GM19452 (cell line): ENCODE results near the gene DENND2D.

Experiments used
- ATAC-seq: cut with Tn5 transposase; IDR thresholded peaks from one replicate; pipeline ENCODE4 v1.9.1; 2021; ENCODE audit not compliant: unreplicated experiment

Gene DENND2D

DNA sequence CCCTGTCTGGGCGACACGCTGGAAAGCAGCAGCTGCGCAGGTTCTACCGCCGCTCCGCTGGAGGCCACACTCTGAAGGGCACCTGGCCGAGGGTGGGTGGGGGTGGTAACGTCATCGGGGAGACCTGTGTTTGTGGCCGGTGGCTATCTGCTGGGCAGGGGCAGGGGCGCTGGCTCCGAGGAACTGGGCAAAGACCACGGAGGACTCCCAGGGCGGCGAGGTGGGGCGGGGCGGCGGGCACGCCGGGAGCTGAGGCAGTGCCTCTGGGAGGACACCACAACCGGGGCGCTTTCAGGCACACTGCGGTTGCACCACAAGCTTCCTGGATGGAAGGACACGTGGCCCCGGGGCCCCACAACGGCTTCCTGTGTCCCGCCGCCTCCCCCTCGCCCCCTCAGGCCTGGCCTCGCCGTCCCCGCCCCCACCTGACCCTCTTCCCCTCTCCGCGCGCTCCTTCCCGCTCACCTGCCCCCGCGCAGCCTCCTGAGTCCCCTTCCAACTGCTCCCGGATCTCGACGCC is 3.3 kb upstream of the DENND2D start:
- ATAC-seq: peak; percentile 41

DNA sequence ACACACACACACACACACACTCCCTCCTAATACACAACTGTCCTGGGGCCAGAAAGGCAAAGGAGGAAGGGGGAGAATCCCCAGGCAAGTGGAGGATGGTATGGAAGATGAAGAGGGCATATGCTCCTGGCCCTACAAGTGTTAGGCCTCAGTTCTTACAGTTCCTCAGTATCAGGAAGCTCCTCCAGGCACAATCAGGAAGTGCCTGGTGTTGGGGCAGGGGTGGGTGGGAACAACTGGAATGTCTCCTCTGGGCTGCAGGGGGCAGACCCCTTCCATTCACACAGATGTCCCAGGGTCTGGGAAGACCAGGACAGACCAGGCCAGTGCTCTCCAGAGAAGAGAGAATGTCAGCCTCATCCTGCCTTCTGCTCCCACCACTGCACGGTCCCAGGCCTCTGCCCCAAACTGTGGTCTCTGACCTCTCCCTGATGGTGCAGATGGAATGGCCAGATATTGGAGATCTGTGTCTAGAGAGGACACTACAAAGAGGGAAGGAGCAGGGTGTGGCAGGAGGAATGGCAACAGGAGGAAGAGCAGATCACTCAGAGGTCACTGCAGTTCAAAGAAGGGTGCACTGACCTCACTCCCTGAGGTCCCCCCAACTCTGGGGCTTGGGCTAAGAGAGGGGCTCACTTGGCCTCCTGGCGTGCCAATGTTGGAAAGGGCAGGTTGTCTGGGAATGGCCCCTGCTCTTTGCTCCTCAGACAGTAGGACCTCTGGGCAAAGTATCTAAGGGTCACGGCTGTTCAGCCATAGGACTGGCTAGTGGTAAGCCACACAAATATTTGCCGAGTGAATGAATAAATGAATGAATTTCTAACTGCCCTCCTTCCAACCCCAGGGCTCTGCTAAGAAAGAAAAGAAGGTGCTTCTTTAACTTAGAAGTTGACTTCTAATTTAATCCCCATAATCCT is 2.5 kb upstream of the DENND2D start:
- ATAC-seq: peak; percentile 9

DNA sequence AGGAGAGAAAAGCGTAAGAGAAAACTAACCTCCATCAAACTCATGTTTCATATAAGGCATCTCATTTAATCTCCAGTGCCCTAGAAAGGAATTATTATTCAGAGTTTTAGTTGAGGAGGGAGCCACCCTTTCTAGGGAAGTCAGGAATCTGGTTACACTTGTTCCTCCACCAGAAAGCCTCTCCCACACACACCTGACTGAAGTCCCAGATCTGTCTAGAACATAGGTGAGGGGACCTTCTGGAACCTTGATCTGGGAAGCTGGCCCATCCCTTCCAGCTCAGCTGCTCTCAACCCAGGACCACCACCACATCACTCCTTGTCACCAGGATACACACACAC is 1.9 kb upstream of the DENND2D start:
- ATAC-seq: no peak

DNA sequence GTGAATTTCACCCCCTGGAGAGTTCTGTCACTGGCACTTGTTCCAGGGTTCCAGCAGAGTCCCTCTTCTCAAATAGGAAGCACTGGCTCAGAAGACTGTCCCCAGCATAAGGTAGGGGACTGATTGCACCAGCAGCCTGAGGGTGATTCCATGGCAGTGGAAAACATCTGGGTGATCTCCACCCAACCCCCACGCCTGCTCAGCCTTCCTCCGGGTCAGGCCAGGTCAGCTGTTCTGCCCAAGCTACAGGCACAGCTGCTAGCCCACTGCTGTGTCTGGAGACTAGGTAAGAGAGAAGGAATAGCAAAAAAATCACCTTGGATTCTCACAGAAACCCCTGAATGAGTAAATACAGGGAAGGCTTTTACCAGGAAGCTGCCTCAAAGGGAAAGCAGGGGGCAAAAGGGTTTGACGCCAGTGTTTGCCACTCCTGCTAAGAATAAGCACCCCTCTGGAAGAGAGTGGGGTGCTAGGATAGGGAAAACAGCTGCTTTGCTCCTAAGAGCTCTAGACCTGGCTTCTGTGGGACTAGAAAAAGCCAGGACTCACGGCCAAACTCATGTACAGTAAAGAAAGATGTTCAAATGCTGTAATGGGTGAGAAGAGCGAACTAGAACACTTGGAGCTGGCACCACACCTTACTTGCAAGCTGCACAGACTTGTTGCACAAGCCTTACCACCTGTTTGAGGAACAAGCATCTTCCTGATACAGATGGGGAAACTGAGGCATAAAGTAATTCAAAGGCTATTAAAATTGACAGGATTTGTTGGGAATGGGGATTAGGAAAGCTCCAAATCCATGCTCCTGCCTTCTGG is 1.0 kb upstream of the DENND2D start:
- ATAC-seq: no peak

DNA sequence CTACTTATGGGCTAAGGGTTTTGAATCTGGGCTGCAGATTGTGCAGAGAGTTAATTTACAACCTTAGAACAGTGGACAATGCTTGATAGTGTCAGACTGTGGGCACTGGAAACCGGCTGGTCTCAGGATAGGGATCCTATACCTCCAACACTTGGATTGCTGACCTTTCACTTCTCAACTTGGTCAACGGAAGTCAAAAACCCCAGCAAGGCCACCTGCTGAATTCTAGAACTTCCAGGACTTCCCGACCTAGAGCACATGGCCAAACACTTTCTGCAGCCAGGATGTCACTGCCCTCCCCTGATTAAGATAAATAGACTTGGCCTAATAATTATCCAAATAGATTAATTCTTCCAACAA is 336 bp upstream of the DENND2D start:
- no peak for ATAC-seq

DNA sequence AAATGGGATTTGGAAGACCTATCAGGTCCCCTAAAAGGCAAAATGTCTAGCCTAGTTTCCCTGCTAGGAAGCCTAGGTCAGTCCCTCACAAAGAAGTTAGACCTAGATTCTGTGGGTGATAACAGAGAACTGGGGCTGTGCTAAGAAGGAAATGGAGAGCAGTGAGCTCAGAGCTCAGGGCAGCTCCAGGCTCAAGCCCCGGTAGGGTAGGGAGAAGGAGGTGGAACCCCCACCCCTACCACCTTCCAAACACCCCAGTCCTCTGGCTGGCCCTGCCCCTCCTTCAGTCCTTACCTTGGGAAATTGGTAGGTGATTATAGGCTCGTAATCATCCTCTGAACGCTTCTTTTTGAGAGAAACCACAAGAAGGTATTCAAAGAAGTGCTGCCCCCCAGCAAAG is 1.1 kb downstream of the DENND2D start:
- no peak for ATAC-seq

DNA sequence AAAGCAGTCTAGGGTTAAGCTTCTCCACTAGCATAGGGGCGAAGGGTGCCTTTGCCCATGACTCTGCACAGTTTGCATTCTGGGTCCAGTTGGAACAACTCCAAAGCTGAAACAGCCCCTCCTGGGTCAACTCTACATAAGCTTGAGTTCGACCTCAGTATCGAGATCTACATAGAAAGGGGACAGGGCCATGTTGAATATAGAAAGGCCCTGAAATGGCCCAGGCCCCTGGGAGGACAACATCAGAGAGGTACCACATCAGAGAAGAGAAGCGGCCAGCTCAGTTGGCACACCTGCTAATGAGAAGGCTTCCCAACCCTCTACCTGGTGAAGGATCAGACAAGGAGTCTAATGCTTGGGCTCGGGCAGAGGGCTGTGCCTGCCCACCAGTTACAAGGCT is 1.6 kb downstream of the DENND2D start:
- no peak for ATAC-seq

DNA sequence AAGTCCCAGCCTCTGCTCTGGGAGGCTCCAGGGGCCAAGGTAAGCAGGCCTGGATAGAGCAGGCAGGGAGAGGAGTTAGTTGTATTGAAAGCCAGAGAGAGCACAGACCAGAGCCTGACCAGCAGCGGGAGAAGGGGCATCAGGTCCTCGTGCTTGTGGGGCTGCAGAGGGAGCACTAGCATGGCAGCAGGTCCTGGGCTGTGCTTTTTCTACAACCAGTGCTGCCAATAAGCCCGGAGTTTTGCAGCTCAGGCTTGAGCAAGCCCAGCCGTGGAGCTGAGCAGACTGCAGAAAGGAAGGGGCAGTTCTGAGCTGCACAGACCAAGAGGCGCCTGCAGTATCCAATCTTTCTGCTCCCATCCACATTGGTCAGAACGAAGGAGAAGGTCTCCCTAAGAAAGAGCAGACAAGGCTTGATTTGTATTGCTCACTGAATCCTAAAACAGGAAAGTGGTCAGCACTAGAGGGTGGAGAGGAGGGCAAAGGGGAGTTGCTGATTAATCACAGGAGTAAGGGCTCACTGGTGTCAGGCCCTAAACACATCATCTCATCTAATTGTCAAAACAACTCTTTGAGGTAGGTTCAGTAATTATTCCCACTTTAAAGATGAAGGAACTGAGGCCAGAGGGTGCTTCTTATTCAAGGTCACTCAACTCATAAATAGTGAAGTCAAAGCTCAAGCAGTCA is 2.7 kb downstream of the DENND2D start:
- no peak for ATAC-seq

DNA sequence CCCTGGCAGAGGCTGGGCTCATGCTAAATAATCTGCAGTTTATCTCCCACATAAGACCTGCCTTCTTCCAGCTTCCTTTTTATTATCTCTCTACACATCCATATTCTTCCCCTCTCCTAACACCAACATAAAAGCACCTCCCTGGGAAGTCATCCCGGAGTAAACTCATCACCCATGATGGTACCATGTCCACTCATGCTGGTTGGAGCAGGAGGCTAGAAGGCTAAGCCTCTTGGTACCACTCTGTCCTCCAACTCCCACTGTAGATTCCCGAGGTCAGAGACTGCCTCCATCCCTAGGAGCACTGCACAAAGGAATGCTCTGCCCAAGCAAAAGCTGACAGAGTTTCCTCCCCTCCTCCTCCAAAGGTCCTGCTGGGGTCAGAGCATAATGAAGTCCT is 4.2 kb downstream of the DENND2D start:
- ATAC-seq: no peak

DNA sequence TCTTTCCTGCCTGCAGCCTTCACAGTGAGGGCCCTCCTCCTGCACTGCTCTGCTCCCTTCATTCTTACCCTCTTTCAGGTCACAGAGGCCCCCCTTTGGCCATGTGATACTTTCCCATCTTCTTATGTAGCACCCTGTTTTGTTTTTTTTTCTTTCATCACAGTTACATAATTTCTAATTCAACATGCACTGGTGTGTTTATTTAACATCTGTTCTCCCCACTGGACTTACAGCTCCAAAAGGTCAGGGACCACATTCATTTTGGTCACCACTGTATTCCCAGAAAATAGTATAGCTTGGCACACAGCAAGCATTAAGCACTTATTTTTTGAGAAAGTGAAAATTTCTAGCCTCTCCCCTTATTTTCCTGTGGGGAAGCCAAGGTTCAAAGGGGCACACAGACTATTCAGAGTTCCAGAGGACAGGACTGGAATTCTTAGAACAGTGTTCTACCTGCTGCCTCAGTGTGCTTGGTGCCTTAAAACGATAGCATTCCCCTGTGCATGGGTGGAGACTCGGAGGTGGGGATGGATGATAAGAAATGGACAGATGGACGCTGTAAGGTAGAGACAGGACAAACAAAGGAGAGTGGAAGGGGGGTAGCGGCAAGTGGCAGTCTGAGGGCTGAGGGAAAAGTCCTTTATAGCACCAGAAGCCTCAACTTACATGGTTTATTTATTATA is 5.3 kb downstream of the DENND2D start:
- ATAC-seq: no peak

DNA sequence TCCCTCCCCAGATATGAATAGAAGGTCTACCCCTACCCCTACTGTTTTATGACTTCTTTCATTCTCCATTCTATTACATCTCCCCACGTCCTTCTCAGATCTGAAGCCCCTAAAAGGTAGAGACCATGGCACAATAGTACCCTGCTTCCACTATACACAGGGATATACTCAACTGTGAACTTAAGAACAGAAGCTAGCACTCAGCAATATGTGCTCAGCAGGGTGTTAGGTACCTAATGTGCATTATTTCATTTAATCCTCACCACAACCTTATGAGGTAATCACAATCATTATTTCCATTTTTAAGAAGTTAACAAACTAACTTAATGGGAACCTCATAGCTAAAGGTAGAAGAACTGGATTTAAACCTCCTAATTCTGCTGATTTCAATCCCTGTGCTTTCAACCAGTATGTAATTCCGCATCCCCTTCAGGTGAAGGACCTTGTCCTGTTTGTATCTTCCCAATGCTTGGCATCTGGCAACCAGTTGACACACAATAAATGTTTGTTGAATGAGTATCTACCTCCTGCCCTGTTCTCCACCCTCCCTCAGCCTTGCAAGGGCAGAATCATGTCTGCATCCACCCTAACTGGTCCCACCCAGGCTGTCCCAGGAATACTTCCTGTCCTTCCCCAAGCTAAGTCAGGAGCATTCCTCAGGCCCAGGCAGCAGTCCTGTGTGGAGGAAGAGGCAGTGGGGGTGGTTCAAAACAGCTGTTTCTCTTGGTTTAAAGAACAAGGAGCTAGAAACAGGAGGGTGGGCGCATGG is 6.5 kb downstream of the DENND2D start:
- no peak for ATAC-seq

DNA sequence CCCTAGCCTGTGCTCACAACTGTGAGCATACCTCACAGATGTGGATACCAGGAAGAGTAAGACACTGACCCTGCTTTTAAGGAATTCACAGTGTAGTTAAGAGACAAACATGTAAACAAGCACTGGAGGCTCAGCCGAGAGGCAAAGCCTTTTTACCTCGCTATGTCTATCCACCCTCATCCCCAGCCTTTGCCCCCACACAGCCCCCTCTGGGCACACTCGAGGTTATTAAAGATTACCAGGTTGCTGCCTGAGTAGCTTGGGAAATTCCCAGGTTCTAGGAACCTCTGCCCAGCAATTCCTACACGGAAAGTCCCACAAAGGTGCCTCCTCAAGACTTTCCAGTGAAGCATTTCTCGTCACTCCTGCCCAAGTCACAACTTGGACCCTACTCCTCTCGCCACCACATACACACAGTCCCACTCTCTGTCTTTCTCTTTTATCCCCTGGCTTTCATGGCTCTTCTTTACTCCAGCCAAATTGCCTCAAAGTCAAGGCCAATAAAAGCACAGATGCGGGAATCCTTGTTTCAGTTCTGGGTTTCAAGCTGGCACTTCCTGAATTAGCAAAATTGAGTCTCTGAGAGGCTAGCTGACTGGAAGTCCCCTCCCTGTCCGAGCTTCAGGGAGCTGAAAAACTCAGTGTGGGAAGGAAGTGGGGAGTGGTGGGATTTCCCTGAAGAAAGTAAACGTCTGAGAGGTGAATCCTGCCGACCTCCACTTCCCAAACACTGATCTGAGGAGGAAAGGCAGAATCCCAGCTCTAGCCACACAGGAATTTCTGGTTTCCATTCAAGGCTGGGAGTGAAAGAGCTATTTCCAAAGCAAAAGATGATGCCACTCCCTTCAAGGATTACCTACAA is 7.6 kb downstream of the DENND2D start:
- ATAC-seq: no peak

DNA sequence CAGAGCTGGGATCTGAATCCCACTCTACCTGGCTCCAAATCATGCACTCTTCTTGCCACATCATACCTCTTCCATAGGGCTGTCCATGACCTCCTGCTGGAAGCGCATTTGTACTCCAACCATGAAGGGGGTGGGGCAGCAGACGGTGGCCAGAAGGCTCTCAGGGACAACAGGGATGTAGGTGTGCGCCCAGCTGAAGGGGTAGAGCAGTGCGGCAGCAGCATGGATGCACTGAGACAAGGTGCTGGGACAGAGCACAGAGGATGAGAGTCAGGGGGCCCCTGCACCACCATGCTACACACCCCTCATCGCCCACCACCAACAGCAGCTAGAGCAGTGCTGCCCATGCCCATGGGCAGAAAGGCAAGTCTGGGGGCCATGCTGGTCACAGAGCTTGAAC is 8.4 kb downstream of the DENND2D start:
- ATAC-seq: no peak

DNA sequence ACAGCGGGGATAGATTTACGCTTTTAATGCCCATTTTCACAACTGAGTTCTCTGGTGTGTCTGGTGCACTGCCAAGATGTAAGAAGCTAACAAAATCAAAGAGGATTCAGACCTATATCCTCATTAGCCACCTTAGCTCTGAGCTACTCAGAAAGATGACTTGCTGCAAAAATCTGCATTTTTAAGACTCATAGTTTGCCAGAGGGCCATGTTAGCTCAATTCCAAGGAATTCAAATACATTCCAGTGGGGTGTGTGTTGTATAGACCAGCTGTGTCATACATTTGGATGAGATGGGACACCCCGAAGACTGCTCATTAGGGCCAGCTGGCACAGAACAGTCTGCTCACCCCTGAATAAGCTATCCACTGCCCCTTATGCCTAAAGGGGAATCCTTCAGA is 8.9 kb downstream of the DENND2D start:
- no peak for ATAC-seq

DNA sequence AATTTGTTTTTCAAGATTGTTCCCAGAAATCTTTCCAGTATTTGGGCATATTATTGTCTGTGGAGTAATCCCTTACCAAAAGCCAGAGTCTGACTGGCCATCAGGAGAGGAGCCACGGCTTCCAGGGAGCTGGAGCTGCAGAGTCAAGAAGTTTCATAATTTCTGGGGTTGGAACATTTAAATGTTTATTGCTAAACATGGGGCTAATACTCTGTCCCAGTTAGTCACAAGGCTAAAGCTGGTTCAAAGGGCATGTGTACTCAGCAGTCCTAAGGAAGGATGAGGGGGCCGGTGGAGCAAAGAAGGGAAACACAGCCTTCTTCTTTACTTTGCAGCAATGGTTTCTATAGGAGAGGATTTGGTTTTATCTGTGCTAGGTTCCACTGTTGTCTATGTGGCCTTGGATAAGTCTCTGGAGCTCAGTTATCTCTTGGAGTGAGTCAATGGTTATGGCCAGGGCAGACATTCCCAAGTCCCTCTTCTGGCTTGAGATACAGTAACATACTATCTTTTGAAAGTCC is 9.5 kb downstream of the DENND2D start:
- no peak for ATAC-seq

DNA sequence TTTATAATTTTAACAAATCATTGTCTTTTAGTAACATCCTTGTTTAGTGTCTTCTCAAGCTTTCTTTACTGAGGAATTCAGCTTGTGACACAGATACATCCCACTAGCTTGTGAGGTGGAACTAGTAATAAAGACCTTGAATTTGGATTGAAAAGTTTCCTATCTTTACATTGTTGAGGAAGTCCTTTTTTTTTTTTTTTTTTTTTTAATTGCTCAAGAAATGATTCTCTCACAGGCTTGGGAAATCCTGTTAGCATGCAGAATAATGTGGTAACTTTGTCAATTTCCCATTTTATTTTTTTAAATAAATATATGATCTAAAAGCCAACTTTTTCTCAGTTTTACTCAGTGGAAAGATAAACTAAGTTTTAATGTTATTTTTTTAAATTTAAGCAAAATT is 15.8 kb downstream of the DENND2D start:
- no peak for ATAC-seq

DNA sequence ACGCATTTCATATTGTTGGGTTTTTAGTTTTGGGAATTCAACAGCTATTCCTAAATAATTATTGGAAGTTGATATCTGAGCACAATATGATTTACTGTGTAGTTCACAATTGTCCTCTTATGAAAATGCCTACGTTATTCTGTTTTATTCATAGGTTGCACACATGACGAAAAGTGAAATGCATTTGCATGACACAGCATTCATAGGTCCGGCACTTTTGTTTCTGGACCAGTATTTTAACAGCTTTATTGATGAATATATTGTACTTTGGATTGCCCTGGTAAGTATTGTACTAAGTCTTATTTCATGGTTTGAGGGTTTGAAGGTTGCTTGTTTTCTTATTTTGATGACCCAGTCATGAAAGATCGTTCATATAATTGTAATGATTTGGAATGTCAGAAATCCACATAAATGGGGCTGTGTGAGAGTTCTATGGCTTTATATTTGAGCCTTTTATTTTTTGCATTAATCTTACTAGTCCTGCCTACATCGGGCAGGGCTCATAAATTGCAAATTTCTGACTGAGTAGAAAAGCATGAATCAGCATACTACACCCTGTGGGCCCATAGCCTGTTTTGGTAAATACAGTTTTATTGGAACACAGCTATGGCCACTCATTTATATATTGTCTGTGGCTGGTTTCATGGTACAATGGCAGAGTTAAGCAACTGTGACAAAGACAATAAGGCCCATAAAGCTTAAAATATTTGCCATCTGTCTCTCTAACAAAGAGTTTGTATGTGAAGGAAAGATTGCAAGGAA is 17.0 kb downstream of the DENND2D start:
- ATAC-seq: no peak

DNA sequence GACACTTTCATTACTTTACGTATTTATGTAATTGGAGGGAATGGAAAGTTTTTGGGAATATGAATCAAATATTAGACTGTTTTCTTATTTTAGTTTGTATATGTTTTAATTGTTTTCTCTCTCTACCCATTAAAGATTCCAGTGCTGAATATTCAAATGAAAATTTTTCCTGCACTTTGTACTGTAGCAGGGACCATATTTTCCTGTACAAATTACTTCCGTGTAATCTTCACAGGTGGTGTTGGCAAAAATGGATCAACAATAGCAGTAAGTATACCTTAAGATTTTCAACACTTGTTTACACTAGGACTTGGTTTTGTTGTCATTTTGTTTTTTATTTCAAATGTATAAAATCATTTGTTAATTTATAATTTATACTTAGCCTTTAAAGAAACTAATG is 18.4 kb downstream of the DENND2D start:
- no peak for ATAC-seq
